HL-60 (cell line): ENCODE data around the gene PPM1M.

Experiments used
- CTCF ChIP-seq: IDR thresholded peaks from one replicate; pipeline ENCODE4 v1.5.1; 2011; ENCODE audit warnings: low read length, control low read depth, inconsistent platforms; ENCODE audit not compliant: insufficient read depth
- POLR2AphosphoS5 ChIP-seq: IDR thresholded peaks from 2 replicates; pipeline ENCODE4 v1.6.1; 2012; ENCODE audit warnings: low read depth
- TF ChIP-seq, protein P1 (sequence below): IDR thresholded peaks from 2 replicates; pipeline ENCODE4 v1.6.1; 2012; ENCODE audit warnings: low read depth; ENCODE audit not compliant: insufficient replicate concordance

- no peak for TF ChIP-seq CTCF
- no peak for TF ChIP-seq POLR2AphosphoS5
- TF ChIP-seq, protein P1, sequence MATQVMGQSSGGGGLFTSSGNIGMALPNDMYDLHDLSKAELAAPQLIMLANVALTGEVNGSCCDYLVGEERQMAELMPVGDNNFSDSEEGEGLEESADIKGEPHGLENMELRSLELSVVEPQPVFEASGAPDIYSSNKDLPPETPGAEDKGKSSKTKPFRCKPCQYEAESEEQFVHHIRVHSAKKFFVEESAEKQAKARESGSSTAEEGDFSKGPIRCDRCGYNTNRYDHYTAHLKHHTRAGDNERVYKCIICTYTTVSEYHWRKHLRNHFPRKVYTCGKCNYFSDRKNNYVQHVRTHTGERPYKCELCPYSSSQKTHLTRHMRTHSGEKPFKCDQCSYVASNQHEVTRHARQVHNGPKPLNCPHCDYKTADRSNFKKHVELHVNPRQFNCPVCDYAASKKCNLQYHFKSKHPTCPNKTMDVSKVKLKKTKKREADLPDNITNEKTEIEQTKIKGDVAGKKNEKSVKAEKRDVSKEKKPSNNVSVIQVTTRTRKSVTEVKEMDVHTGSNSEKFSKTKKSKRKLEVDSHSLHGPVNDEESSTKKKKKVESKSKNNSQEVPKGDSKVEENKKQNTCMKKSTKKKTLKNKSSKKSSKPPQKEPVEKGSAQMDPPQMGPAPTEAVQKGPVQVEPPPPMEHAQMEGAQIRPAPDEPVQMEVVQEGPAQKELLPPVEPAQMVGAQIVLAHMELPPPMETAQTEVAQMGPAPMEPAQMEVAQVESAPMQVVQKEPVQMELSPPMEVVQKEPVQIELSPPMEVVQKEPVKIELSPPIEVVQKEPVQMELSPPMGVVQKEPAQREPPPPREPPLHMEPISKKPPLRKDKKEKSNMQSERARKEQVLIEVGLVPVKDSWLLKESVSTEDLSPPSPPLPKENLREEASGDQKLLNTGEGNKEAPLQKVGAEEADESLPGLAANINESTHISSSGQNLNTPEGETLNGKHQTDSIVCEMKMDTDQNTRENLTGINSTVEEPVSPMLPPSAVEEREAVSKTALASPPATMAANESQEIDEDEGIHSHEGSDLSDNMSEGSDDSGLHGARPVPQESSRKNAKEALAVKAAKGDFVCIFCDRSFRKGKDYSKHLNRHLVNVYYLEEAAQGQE = no peak
Observed at GRCh38 chr3:52265387-52265786, 19.8 kb downstream of the PPM1M start.
